NT2/D1 (cell line): ENCODE data around the gene FLYWCH1.
A peak's percentile ranks its signal among the peaks of the same experiment; 100 is the strongest.

Experiments
- DNase-seq: peaks from one replicate; pipeline ENCODE4 v3.0.0-alpha.2; 2011; ENCODE audit warnings: low read depth, low spot score
- H3K27me3 ChIP-seq: 2 replicates; pipeline ENCODE4 v1.6.0; 2011; ENCODE audit warnings: mild to moderate bottlenecking; ENCODE audit not compliant: insufficient read length, insufficient read depth
- H3K36me3 ChIP-seq: 2 replicates; pipeline ENCODE4 v1.6.1; 2011; ENCODE audit warnings: mild to moderate bottlenecking, low read length, mixed read lengths; ENCODE audit not compliant: insufficient read depth, insufficient read length
- H3K4me1 ChIP-seq: 2 replicates; pipeline ENCODE4 v1.5.1; 2011; ENCODE audit not compliant: insufficient read depth, insufficient read length
- H3K4me3 ChIP-seq: 2 replicates; pipeline ENCODE4 v1.5.1; 2011; ENCODE audit warnings: low read depth; ENCODE audit not compliant: insufficient read length
- H3K9ac ChIP-seq: 2 replicates; pipeline ENCODE4 v1.6.0; 2011; ENCODE audit warnings: low read depth; ENCODE audit not compliant: insufficient read length
- H3K9me3 ChIP-seq: 2 replicates; pipeline ENCODE4 v1.5.1; 2011; ENCODE audit warnings: mild to moderate bottlenecking, low read length; ENCODE audit not compliant: insufficient read depth
- SUZ12 ChIP-seq: IDR thresholded peaks from 2 replicates; pipeline ENCODE4 v1.6.1; 2011; ENCODE audit not compliant: insufficient read length, insufficient read depth; ENCODE audit errors: extremely low read depth
- YY1 ChIP-seq: IDR thresholded peaks from 2 replicates; pipeline ENCODE4 v1.6.1; 2011; ENCODE audit not compliant: insufficient read length, insufficient read depth
- ZNF274 ChIP-seq: IDR thresholded peaks from 2 replicates; pipeline ENCODE4 v1.6.1; 2011; ENCODE audit warnings: mild to moderate bottlenecking, low read depth, low read length

Gene FLYWCH1

DNA sequence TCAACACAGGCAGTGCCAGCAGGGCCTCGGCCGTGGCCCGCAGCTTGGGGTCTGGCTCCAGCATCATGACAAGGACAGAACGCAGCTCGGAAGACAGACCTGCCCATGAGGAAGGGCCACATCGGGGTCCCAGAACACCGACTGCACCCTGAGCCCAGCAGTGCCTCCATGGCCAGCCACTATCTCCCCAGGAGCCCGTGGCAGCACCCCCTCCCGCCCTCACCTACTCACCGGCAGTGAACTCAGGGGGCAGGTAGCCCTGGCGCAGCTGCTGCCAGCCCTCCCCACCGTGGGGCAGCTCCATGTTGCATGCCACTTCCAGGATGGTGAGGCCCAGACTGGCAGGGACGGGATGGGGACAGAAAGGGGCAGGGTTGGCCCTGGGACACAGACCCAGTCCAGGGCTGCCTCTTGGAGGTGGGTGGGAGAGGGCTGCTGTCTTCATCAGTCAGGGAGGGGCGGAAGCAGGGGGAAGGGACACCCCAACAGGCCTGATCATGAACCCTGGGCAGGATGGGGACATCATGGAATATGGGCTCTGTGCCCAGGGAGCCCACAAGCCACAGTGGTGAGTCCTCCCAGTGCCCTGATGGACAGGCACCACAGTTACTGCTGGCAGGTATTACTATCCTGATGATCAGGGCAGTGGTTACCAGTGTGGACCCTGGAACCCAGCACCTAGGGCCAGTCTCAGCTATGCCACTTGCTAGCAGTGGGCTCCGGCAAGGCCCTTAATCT lies 62.8 kb downstream of the FLYWCH1 start:
- H3K36me3 ChIP-seq: peaks cover 87% of the 10 kb centered on the region
- H3K9me3 ChIP-seq: no peaks in the 10 kb centered on the region
- H3K27me3 ChIP-seq: no peaks in the 10 kb centered on the region
- no peak for TF ChIP-seq ZNF274
- TF ChIP-seq SUZ12: no peak
- TF ChIP-seq YY1: no peak
- peak overlapping the region; percentile 39 for H3K9ac ChIP-seq
- H3K4me1 ChIP-seq: peaks cover 26% of the 10 kb centered on the region
- no peak for DNase-seq
- H3K4me3 ChIP-seq: no peak overlapping the region

- no peaks in the 10 kb centered on the region for H3K27me3 ChIP-seq
- no peaks in the 10 kb centered on the region for H3K9me3 ChIP-seq
- H3K4me3 ChIP-seq: no peak overlapping the region
- peaks cover 26% of the 10 kb centered on the region for H3K4me1 ChIP-seq
- no peak overlapping the region for H3K9ac ChIP-seq
- no peak for TF ChIP-seq SUZ12
- TF ChIP-seq ZNF274: no peak
- no peak for TF ChIP-seq YY1
- DNase-seq: no peak
- peaks cover 88% of the 10 kb centered on the region for H3K36me3 ChIP-seq
Measured at GRCh38 chr16:2975161-2975795, 63.5 kb downstream of the FLYWCH1 start.

- no peaks in the 10 kb centered on the region for H3K9me3 ChIP-seq
- no peaks in the 10 kb centered on the region for H3K27me3 ChIP-seq
- no peak overlapping the region for H3K4me3 ChIP-seq
- TF ChIP-seq ZNF274 (no peak), YY1 (no peak), SUZ12 (no peak)
- no peak overlapping the region for H3K9ac ChIP-seq
- H3K36me3 ChIP-seq: peaks cover 82% of the 10 kb centered on the region
- no peak for DNase-seq
- peaks cover 19% of the 10 kb centered on the region for H3K4me1 ChIP-seq
Measured at GRCh38 chr16:2976201-2976600, 64.5 kb downstream of the FLYWCH1 start.

DNA sequence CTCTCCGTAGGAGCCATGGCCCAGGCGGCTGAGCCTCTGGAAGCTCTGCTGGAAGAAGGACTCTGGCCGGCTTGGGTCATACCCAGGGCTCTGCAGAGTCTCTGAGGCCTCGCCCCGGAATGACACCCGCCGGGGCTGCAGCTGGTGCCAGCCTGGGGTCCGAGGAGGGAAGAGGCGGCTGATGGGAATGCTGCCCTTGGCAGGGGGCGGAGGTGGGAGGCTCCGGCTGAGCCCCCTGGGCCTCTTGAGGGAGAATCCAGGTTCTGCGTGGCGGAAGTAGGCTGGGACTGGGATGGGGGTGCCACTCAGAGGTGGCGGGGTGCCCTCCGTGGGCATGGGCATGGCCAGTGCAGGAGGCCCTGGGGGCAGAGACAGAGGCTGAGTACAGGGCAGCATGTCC lies 64.9 kb downstream of the FLYWCH1 start:
- Histone ChIP-seq H3K27me3 (no peaks in the 10 kb centered on the region), H3K9me3 (no peaks in the 10 kb centered on the region), H3K36me3 (peaks cover 77% of the 10 kb centered on the region), H3K4me1 (peaks cover 15% of the 10 kb centered on the region), H3K4me3 (no peak overlapping the region), H3K9ac (no peak overlapping the region)
- no peak for DNase-seq
- TF ChIP-seq YY1 (no peak), SUZ12 (no peak), ZNF274 (no peak)

DNA sequence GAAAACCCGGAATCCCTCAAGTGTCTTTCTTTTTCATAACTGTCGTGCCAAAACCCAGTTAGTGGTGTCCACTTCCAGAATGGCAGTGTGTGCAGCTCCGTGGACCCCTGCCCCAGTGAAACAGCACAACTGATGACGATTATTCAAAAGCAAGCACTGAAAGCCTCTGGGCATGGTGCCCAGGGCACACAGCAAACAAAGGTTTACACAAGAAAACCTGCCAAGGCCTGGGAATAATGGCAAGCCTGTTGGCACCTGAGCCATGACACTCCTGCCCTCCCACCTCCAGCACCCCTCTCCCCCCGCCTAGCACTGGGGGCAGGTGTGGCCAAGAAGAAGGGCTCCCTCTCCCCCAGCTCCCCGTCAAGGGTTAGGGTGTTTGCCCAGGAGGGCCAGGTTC lies 65.7 kb downstream of the FLYWCH1 start:
- H3K4me1 ChIP-seq: peaks cover 13% of the 10 kb centered on the region
- DNase-seq: no peak
- TF ChIP-seq YY1 (no peak), SUZ12 (no peak), ZNF274 (no peak)
- peak overlapping the region; percentile 4 for H3K4me3 ChIP-seq
- peaks cover 69% of the 10 kb centered on the region for H3K36me3 ChIP-seq
- peak overlapping the region; percentile 11 for H3K9ac ChIP-seq
- no peaks in the 10 kb centered on the region for H3K9me3 ChIP-seq
- no peaks in the 10 kb centered on the region for H3K27me3 ChIP-seq

- H3K9ac ChIP-seq: peak overlapping the region; percentile 100
- TF ChIP-seq ZNF274: no peak
- no peak for TF ChIP-seq SUZ12
- no peak for TF ChIP-seq YY1
- peak overlapping the region; percentile 95 for H3K4me3 ChIP-seq
- no peak for DNase-seq
- peaks cover 46% of the 10 kb centered on the region for H3K36me3 ChIP-seq
- H3K4me1 ChIP-seq: peaks cover 10% of the 10 kb centered on the region
- H3K9me3 ChIP-seq: no peaks in the 10 kb centered on the region
- no peaks in the 10 kb centered on the region for H3K27me3 ChIP-seq
Measured at GRCh38 chr16:2979669-2980226, 68.0 kb downstream of the FLYWCH1 start.

DNA sequence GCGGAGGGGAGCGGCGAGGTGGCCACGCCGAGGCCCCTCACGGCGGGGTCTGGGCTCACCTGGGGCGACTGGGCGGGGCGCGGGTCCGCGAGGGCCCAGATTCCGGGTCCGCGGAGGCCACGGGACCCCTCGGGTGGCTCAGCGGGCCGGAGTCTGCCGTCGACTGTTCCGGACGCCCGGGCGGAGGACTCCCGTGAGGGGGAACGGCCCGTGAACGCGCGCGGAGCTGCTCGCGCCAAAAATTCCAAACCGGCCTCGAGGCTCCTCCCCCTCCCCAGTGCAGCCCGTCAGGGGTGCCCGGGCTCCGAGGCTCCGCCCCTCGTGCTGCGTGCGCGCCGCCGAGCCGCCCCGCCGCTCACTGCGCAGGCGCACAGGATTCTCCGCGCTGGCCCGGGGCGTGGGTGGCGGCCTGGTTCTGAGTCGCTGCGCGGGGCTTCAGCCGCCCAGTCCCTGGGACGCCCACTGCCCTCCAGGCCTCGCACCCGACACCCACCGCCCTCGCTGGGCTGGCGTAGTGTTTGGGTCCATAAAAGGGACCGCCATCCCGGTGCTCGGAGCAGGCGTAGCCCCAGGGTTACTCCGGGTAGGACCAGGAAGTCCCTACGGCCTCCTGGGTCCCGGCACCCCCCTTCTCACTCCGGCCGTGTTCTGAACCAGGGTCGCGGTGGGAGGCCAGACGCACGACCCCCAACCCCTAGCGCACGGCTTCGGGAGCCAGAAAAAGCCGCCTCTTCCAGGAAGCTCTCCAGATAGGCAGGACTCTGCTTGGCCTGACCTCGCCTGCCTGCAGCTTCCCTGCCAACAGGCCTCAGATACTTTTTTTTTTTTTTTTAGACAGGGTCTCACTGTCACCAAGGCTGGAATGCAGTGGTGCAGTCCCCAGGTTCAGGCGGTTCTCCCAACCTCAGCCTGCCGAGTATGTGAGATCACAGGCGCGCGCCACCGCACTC lies 68.8 kb downstream of the FLYWCH1 start, which contains the start of gene PKMYT1:
PKMYT1 (minus strand) TSS at position 220 of the 950 bp plus-strand sequence. CDS start 789 bp downstream, outside the sequence.
- Histone ChIP-seq H3K9ac (peak within 1 kb of the TSS; percentile 100), H3K9me3 (no peaks in the 10 kb centered on the region), H3K4me1 (peaks cover 14% of the 10 kb centered on the region), H3K4me3 (peak within 1 kb of the TSS; percentile 95), H3K36me3 (peaks cover 39% of the 10 kb centered on the region), H3K27me3 (no peaks in the 10 kb centered on the region)
- DNase-seq: peak; percentile 76
- no peak for TF ChIP-seq ZNF274
- TF ChIP-seq SUZ12: no peak
- no peak for TF ChIP-seq YY1
